Heart right ventricle (tissue), 16 donors: ENCODE results near the gene FBXO15. TPM values are rescaled to one million over a fixed set of nuclear protein-coding genes. Genes with fewer than 3 reads are reported as not detected.

Source experiments
- ATAC-seq, 8 donors: fragments of 200-7000 bp; cut with Tn5 transposase; one replicate each; pipeline ENCODE4 v1.9.1; 2020; ENCODE audit warnings: mild to moderate bottlenecking in 8 of 8, moderate library complexity in 8 of 8, moderate number of reproducible peaks in 1 of 8
- DNase-seq, 2 donors: peaks; one replicate each; pipeline ENCODE4 v3.0.0-alpha.2; 2020
- H3K27ac ChIP-seq, 10 donors: fragments of 200-600 bp; sonication (generic) in 2 of 10; one replicate each; pipeline versions ENCODE4 v1.5.0 to v1.8.0; 2020 to 2022; ENCODE audit warnings: mild to moderate bottlenecking in 3 of 10
- H3K27me3 ChIP-seq, 7 donors: fragments of 200-600 bp; one replicate each; pipeline ENCODE4 v1.8.0; 2021 to 2022; ENCODE audit warnings: mild to moderate bottlenecking in 2 of 7
- H3K36me3 ChIP-seq, 9 donors: fragments of 200-600 bp; sonication (generic) in 1 of 9; one replicate each; pipeline versions ENCODE4 v1.5.0 to v1.8.0; 2020 to 2022; ENCODE audit warnings: mild to moderate bottlenecking in 2 of 9
- H3K4me1 ChIP-seq, 9 donors: fragments of 200-600 bp; sonication (generic) in 1 of 9; one replicate each; pipeline versions ENCODE4 v1.5.0 to v1.8.0; 2020 to 2022; ENCODE audit warnings: mild to moderate bottlenecking in 4 of 9
- H3K4me3 ChIP-seq, 10 donors: fragments of 200-600 bp; sonication (generic) in 2 of 10; one replicate each; pipeline versions ENCODE4 v1.5.0 to v1.8.0; 2020 to 2022; ENCODE audit warnings: mild to moderate bottlenecking in 7 of 10, moderate library complexity in 2 of 10
- H3K9me3 ChIP-seq, 11 donors: fragments of 200-600 bp in 10 of 11; sonication (generic) in 2 of 11; one replicate each; pipeline versions ENCODE4 v1.5.0 to v1.8.0; 2013 to 2022; ENCODE audit warnings: mild to moderate bottlenecking in 2 of 11, control low read depth in 1 of 11, moderate library complexity in 1 of 11
- WGBS, 2 donors: extraction: QIAGEN DNeasy Blood & Tissue Kit; methylation state at CpG; one replicate each; pipeline ENCODE4 v1.1.7; 2013; ENCODE audit warnings: inconsistent platforms in 1 of 2; 5-methylcytosine and 5-hydroxymethylcytosine counted together
- intact Hi-C, 10 donors: fragments of 100-400 bp; cut with DNase I; formaldehyde crosslinking; loops; one replicate each; pipeline versions ENCODE4 v1.11.1 to v1.14.2; 2022
- long read RNA-seq, 3 donors: library from polyadenylated mRNA; unstranded; transcript quantifications; one replicate each; pipeline ENCODE4 v2.0.0, GENCODE V29; 2020 to 2021
- polyA plus RNA-seq, 2 donors: library from polyadenylated mRNA; stranded (reverse); fragments of 200-250 nt; gene quantifications; one replicate each; pipeline ENCODE4 v1.2.3, GENCODE V29; 2013
- total RNA-seq, 10 donors: library from RNA; stranded (reverse); fragmentation: NEBNext Ultra II Directional in 3 of 10; extraction: Animal tissue kit (Norgen Biotek cat#: 25700) in 3 of 10; gene quantifications; one replicate each; pipeline versions ENCODE4 v1.2.1 to v1.2.4, GENCODE V29; 2021 to 2023
- TF ChIP-seq, protein P1 (sequence below), 9 donors: fragments of 200-600 bp; sonication (generic) in 2 of 9; IDR thresholded peaks; one replicate each; pipeline versions ENCODE4 v1.5.0 to v1.8.0; 2021 to 2022; ENCODE audit warnings: antibody characterized with exemption in 9 of 9, mild to moderate bottlenecking in 5 of 9, moderate library complexity in 1 of 9
- donor health status: Arrhythmogenic right ventricular cardiomyopathy.
- donor health status: ischemic (EF 13 %, LVEDD 7.1; RV severe dilation, severe dysfunction).
- donor health status: healthy with polysubstance abuse.
- donor health status: DM: no; HTN: yes; CAD: no.
- donor health status: DM: no; HTN: no; CAD: no.
- donor health status: ischemic (EF 25% LVEDD 6.9; RV normal size, moderate dysfunction).
- donor health status: ischemic (EF 25% LVEDD 5.7; RV mildly dilated, moderate dysfunction).
- donor health status: healthy.
- donor health status: DM: yes; HTN: yes; CAD: no.
- donor health status: Ischemic cardiomyopathy.
- donor health status: ischemic (EF 35%, LVEDD 5.7; RV mildly dilated, moderate dysfunction).
- donor health status: nonischemic (EF 11% LVEDD 7.7; RV severe dilation, severe dysfunction).
- donor health status: DM: yes; HTN: yes; CAD: no.
- donor health status: PGD.
- donor health status: ischemic (EF 29% LVEDD 5.4; RV normal size, mild dysfunction).
- donor health status: nonischemic (EF 23%, LVEDD 6.1; RV moderate dilation, normal function).

Gene FBXO15, protein sequence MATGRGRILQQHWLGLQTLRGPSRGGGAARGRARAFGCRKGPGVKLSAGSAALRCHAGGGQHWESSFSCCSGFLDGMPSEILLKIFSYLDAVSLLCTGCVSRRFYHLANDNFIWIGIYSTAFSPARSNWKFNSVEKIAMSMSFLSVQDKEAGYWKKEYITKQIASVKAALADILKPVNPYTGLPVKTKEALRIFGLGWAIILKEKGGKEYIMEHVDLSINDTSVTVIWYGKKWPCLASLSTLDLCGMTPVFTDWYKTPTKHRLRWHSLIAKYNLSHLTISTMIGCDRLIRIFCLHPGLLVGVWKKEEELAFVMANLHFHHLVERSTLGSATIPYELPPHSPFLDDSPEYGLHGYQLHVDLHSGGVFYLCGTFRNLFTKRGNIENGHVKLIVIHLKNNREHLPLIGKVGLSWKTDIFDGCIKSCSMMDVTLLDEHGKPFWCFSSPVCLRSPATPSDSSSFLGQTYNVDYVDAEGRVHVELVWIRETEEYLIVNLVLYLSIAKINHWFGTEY
- 1 to 10 TPM in 1 of 10 donors, under 1 TPM in 6, not detected in 3; 0.19 to 1.3 (median 0.38) TPM for total RNA-seq
- polyA plus RNA-seq, result under 1 TPM; 0.14 to 0.88 TPM
- long read RNA-seq, donor 1, result 0 reads
- long read RNA-seq, donor 2, result 0 reads
- long read RNA-seq, donor 3, result 0 reads

DNA sequence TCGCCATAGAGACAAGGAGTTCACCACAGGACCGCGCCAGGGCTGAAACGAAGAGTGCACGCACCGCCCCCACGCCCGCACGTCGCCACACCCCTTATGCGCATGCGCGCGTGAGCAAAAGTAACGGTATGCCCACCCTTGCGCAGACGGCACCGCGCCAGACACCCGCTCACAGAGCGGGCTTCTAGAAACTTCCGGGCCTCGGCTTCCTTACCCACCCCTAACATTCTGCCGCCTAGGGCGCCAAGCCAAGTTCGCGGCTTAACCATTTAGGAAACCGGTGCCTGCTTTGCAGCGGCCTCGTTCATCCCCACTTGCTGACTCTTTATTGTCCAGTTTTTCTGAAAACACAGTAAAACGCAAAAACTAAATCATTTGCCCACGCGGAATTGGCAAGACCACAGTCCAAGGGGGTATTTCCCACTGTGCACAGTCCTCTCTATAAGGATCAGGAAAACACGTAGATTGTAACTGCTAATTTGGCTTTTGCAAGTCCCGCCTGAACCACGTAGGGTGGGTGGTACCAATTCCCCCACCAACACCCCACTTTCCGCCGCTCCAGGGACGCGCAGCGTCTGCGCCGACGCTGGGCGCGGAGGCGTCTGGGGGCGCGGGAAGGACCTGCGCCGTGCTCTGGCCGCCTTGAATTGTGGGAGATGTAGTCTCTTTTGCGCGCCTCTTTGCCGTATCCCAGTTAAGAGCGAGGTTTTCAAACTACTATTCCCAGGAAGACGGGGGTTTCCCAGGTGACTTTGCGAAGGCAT lies at the start of gene FBXO15, which contains the start of gene TIMM21:
FBXO15 (minus strand) TSS at position 56 of the 764 bp plus-strand sequence; CDS start at position 7, 49 bp downstream.
TIMM21 (plus strand) TSS at position 745 of the 764 bp plus-strand sequence. CDS start 286 bp downstream, outside the sequence.
- Histone ChIP-seq H3K27ac (peak within 1 kb of the TSS; percentile 76 to 96 (median 90)), H3K27me3 (no peaks in the 10 kb centered on the region), H3K9me3 (no peaks in the 10 kb centered on the region), H3K4me1 (peaks cover 3 to 48% (median 36%) of the 10 kb centered on the region in 9 donors), H3K36me3 (peaks cover 0 to 18% (median 0%) of the 10 kb centered on the region in 9 donors), H3K4me3 (peak within 1 kb of the TSS; percentile 62 to 96 (median 74))
- TF ChIP-seq, protein P1, sequence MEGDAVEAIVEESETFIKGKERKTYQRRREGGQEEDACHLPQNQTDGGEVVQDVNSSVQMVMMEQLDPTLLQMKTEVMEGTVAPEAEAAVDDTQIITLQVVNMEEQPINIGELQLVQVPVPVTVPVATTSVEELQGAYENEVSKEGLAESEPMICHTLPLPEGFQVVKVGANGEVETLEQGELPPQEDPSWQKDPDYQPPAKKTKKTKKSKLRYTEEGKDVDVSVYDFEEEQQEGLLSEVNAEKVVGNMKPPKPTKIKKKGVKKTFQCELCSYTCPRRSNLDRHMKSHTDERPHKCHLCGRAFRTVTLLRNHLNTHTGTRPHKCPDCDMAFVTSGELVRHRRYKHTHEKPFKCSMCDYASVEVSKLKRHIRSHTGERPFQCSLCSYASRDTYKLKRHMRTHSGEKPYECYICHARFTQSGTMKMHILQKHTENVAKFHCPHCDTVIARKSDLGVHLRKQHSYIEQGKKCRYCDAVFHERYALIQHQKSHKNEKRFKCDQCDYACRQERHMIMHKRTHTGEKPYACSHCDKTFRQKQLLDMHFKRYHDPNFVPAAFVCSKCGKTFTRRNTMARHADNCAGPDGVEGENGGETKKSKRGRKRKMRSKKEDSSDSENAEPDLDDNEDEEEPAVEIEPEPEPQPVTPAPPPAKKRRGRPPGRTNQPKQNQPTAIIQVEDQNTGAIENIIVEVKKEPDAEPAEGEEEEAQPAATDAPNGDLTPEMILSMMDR (IDR thresholded peaks at IDR 0.05), result no peak
- ATAC-seq, result peak; percentile 96 to 98 (median 97)
- DNase-seq, result peak; percentile 96 to 97
- 0% methylated on average over 58 of the region's 58 CpGs for WGBS, 2 donors
- intact Hi-C loops, result loop anchor here in 1 of 10 donors (5.0 kb wide), 1 partner anchor 109 kb away; no protein-coding TSS in a partner anchor

DNA sequence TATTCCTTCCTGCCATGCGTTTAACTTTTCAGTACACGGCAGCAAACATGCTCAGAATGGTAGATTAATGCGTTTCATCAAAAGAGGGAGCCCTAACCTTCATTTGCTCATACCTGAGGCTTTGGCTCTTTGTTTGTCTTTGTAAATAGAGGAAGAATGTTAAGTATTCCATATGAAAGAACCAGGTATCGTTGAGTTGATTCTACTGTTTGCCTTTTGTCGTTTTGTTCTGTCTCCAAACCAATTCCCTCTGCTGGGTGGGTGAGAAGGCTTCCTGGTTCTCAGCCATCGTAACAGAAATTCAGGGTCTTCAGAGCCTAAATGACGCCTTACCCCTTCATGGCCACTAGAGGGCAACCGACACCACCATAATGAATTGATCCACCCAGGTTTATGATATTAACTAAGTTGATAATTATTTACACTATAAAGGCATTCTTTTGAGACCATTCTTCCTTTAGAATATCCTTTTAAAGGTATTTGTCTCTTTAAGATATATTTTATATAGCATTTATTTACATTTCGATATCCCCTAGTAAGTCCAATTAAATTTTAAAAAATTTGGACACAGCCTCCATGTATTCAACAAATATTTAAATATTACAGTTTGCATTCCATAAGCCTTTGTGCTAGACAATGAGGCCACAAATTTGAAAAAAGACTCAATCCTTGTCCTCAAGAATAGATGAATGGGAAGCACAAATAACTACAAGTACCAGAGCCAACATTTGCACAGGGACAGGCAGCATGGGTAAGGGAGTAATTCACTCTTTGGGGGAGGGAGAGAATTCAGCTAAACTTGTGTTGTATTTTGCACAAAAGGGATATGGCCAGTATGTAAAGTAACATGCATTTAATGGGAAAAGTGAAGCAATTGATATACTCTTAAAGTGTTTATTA lies 48.8 kb upstream of the FBXO15 start:
- Histone ChIP-seq H3K4me1 (peaks cover 0 to 4% (median 2%) of the 10 kb centered on the region in 9 donors), H3K9me3 (no peaks in the 10 kb centered on the region), H3K27me3 (peaks cover 0 to 29% (median 8%) of the 10 kb centered on the region in 7 donors), H3K36me3 (no peaks in the 10 kb centered on the region), H3K27ac (no peak overlapping the region), H3K4me3 (peak overlapping the region in 5 of 10 donors; percentile 16 to 28 (median 24))
- DNase-seq (peak in 1 of 2 donors; percentile 25), ATAC-seq (peak in 6 of 8 donors; percentile 58 to 79 (median 74))
- TF ChIP-seq, protein P1 (IDR thresholded peaks at IDR 0.05), result peak; percentile 80 to 95 (median 89)
- intact Hi-C loops, result loop anchor here (1.0 to 10.0 kb wide), 14 partner anchors 96 to 361 kb away; partner anchors contain the start of gene CNDP2 (in 2 of the 10)
- WGBS, 2 donors, result 6 to 8% methylated on average over 9 of the region's 9 CpGs

DNA sequence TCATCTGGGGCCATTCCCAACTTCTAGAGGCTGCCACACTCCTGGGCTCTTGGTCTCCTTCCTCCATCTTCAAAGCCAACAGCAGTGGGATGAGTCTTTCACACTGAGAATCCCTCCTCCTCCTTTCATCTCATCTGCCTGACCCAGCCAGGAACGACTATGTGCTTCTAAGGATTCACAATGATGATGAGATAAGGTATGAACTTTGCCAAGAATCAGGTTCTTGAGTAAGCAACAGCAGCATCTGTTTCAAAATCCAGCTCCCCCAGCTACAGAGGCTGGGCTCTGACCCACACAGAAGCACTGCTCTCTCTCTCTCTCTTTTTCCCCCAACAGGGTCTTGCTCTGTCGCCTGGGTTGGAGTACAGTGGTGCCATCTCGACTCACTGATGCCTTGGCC lies 47.1 kb upstream of the FBXO15 start:
- WGBS, 2 donors, result 59 to 65% methylated on average over 3 of the region's 3 CpGs
- ATAC-seq (no peak), DNase-seq (no peak)
- Histone ChIP-seq H3K9me3 (no peaks in the 10 kb centered on the region), H3K4me3 (no peak overlapping the region), H3K4me1 (peaks cover 0 to 4% (median 2%) of the 10 kb centered on the region in 9 donors), H3K36me3 (no peaks in the 10 kb centered on the region), H3K27me3 (peaks cover 0 to 31% (median 9%) of the 10 kb centered on the region in 7 donors), H3K27ac (no peak overlapping the region)
- TF ChIP-seq, protein P1 (IDR thresholded peaks at IDR 0.05), result no peak
- intact Hi-C loops, result loop anchor here (5.0 to 10.0 kb wide), 10 partner anchors 148 to 363 kb away; partner anchors contain the start of gene CNDP2 (in 2 of the 10)
